ENCODE data around the gene RMDN2.

RMDN2 gene

DNA sequence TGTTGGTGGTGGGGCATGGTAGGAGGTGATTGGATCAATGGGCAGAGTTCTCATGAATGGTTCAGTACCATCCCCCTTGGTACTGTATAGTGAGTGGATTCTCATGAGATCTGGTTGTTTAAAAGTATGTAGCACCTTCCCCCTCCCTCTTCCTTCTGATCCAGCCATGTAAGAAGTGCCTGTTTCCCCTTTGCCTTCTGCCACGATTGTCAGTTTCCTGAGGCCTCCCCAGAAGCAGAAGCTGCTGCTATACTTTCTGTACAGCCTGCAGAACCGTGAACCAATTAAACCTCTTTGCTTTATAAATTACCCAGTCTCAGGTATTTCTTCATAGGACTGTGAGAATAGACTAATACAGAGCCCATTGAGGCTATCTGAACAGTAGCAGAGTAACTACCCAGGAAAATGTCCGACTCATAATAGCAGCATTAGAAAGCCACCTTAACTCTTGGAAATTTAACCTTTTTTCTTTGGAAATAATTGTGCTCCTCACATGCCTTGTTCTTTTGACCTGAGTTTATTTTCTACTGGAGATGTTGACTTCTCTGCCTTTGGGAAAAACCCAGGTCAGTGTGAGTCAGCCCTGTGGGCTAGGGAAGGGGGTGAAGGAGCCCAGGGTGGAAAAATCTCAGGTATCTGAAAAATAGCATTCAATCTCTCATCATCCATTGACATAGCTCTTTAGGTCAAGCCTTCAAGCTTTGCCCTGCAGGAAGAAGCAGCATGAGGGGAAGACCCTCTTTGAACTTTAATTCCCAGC, 132.7 kb downstream of the RMDN2 start:
- DNase-seq = no peak

DNA sequence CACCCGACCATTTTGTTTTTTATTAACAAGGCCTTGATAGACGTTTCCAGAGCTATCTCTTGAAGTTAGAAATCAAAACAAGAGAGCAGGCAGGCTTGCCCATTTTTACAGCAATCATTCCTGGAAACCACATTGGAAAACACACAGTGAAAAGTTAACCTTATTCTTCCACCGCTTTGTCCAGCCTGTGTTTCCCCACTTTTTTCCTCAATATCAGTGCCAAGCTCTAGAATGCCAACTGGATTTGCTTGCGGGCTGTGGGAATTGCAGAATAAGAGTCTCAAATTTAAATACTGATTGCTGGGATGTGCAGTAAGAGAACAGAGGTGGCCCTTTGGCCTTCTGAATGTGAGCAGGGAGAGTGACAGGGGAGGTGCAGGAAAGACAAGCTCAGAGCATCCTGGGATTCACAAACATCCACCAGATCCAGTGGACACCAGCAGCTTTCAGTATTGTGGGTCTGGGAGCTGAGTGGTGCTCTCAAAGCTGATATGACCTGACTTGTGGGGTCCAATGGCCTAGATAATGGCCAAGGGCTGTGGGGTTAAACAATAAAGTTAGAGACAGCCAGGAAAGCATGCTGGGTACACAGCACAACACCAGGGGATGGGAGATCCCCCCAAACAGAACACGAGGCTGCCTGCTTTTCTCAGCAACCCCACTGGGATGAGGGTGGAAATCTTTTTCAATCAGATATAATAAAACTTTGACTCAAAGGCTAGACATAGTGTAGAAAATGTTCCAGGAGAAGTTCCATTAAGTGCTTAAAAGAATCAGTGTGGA, 135.3 kb downstream of the RMDN2 start:
- no peak for DNase-seq

GRCh38 chr2:38064801-38065501, 139.9 kb downstream of the RMDN2 start:
- no peak for DNase-seq

DNA sequence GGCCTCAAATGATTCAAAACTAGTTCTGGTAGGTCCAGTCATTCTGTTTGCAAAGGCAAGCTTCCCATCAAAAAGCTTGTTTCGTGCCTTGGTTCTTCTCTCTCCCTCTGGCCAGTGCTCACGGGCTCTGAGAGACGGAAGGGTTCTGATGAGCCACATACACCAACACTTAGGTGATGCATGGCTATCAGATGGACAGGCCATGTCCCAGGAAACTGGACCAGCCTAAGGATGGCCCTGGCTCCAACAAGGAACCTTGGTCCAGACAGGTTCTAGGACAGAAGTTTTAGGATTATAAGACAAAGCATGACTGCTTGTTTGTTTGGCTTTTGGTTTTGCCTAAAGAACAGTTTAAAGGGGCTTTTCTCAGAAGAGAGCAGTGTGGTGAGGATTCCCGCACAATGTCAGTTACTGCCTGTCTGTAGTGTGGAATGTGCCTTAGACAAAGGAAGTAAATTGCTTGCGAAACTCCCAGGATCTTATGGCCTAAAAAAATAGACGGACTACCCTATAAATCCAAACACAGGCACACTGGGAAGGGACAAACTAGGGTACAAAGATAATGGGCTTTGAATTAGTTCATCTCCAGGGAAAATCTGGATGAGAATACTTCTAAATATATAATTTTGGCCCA, 140.5 kb downstream of the RMDN2 start:
- no peak for DNase-seq

- no peak for DNase-seq
Observed at GRCh38 chr2:38066421-38067115, 141.5 kb downstream of the RMDN2 start.

All from activated effector memory CD4-positive, alpha-beta T cell treated with anti-CD3 and anti-CD28 coated beads, Interleukin-2, amount 50 U/mL, for 16 hours (primary cell).